HG03103 (cell line): ENCODE data around the gene CEBPB.

Experiments used
- ATAC-seq: cut with Tn5 transposase; IDR thresholded peaks from one replicate; pipeline ENCODE4 v1.9.1; 2021; ENCODE audit warnings: low read depth; ENCODE audit not compliant: unreplicated experiment

The CEBPB gene

DNA sequence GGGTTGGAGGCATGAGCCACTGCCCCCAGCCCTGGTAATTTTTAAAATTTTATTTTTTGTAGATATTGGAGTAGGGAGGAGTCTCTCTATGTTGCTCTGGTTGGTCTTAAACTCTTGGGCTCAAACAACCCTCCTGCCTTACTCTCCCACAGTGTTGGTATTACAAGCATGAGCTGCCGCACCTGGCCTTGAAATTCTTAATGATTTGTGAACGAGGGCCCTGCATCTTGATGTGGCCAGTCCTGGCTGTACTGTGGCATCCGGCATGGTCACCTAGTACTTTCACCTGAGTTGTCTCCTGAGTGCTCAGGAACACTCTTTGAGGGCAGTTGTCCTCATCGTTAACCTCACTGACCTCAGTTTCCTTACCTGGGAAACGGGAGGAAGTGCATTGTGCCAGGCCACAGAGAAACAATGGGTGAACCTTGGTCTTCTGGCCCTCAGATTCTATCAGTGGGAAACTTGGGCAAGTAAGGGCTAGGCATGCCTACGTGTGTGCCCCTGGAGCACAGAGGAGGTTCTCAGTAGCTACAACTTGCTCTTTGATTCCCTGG lies 19.5 kb downstream of the CEBPB start:
- ATAC-seq, result no peak

DNA sequence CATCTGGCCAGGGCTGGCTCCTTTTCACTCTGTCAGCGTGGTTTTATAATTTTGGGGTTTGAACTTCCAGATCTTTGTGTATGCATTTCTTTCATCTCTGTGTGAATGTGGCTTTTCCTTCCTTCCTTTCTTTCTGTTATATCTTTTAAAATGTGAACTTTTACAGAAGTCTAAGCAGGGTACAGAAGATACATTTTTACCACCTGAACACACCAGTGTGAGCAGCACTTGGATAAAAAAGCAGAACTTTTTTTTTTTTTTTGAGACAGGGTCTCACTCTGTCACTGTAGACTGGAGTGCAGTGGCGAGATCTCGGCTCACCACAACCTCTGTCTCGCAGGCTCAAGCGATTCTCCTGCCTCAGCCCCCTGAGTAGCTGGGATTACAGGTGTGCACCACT lies 20.5 kb downstream of the CEBPB start:
- ATAC-seq, result no peak

DNA sequence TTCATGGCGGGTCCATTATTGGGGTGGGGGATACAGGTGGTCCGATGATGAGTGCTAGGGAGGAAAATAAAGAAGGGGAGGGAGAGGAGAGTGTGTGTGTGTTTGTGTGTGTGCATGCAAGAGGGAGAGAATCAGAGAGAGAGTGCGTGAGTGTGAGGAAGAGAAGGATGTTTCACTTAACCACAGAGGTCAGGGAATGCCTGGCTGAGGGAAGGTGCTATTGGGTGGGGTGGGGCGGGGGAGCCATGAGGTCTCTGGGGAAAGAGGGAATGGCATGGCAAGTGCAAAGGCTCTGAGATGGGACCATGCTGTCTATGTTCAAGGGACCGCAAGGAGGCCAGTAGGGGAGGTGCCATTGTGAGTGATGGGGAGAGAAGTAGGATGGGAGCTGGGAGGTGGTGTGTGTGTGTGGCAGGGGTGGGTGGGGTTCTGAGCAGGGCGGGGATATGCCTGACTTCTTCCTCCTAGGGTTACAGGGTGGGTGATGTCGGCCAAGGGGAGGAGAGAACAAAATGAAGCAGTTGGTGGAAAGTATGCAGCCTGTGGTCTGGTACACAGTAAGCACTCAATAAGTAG lies 23.0 kb downstream of the CEBPB start:
- ATAC-seq, result no peak

DNA sequence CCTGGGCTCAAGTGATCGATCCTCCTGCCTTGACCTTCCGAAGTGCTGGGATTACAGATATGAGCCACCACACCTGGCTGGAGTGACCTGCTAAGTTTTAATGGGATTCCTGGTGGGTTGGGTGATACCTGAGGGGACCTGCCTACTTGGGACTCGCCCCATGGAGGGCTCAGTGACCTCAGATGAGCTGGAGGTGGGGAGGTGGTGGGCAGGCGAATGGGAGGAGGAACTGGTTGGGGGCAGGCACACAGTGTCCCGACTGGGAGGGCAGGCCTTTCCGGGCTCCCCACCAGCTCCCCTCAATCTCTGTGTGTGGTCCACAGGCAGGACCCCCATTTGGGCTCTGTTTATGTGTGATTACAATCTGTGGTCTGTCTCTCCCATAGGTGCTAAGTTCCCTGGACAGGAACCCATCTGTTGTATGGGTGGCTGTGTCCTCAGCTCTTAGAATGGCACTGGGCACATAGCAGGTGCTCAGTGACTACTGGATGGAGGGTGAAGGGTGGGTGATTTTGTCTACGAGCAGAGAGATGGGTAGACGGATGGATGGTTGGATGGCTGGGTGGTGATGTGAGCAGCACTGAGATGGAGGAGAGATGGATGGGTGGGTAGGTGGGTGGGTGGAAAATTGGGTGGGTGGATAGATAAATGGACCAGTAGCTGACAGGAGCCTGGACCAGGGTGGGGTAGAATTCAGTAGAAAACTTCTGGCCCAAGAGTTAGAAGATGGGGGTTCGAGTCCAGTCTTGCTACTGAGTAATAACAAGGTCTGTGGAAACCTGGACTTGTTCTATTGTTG lies 23.8 kb downstream of the CEBPB start:
- no peak for ATAC-seq

DNA sequence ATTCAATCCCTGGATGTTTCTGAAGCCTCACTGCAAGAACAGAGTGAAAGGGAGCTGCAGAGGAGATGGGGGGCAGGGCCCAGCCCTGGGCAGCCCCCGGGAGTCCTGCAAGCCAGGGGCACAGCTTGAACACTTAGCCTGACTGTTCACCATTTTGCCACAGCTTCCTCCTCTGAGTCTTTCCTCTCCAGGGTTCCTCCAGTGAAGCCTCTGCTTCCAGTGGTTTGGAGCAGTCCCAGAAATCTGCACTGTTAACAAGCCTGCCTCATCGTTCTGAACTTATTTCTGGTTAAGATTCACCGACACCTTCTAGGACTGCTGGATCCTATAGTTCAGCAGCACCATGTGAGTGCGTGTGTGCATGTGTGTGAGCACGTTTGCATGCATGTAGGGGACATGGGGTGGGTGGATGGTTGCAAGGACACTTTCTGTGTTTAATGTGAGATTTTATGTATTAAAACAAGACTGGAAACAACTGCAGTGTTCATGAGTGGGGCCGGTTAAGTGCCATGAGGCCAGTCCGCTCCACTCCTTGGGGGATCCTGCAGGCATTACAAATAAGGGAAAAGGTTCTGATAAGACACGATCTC lies 24.6 kb downstream of the CEBPB start:
- no peak for ATAC-seq

DNA sequence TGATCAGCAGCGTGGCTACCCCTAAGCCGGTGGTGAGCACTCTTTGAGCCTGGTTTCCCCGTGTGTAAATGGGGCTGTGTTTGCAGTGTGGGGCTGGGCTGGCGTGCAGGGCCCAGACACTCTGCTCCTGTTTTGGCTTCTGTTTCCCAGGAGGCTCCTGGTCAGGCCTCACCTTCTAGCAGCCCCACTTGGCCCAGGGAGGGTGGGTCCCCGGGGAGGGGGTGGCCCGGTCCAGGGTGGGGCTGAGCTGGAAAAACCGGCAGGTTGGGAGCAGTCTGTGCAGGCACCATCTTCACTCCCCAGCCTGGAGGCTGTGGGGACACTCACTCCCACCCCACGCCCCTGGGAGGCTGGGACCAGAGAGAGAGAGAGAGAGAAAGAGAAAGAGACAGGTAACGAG lies 25.3 kb downstream of the CEBPB start:
- ATAC-seq, result no peak

DNA sequence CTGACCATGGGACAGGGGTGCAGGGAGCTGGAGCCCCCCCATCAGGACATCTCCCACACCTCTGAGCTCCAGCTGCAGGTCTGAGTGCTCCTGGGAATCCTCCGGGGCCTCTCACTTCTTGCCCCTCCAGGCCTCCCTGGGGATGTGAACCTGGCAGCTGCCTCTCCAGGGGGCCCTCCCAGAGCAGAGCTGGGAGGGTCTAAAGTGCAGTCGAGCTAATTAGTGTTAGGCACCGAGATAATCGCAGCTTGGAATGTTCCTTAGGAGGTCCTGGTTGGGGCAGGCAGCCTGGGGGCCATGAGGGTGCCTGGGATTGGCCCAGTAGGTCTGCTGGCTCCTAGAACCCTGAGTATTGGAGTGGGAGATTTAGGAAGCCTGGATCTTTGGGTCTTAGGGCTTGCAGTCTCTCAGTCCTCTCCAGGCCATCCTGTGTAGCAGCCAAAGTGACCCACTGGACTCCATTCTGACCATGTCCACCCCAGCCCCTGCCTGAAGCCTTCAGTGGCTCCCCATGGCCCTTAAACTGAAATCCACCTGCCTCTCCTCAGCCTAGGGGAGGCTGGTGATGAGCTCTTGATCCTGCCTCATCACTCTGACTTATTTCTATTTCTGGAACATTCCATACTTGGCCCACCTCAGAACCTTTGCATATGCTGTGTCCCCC lies 26.0 kb downstream of the CEBPB start:
- ATAC-seq, result no peak

DNA sequence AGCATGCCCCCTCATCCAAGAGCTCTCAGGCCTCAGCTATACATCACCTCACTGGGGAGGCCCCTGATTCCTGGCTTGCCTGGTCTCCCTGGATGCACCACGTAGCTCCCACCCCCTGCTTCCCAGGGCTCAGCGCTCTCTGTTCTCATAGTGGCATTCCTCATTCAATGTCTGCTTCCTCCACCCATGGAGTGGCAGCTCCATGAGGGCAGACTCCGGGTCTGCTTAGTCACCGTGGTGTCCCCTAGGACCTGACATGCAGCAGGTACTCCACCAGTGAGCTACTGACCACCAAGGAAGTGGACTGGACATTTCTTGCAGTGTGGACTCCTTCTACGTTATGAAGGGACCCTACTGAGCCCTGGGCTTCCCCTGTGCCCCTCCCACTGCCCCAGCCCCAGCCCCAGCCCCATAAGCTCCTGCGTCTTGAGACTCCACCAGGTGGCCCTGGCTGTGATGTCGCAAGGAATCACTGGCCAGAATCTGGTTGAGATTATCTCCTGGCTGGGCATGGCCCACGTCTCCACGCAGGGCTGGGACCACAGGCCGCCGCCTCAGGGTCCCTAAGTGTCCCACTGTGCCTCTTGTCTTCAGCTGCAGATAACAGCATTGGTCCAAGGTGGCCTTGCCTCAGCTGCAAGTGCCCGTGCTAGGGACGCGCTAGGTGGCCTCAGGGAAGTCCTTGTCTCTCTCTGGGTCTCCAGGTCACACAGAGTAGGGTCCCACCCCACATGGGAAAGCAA lies 26.7 kb downstream of the CEBPB start:
- no peak for ATAC-seq

DNA sequence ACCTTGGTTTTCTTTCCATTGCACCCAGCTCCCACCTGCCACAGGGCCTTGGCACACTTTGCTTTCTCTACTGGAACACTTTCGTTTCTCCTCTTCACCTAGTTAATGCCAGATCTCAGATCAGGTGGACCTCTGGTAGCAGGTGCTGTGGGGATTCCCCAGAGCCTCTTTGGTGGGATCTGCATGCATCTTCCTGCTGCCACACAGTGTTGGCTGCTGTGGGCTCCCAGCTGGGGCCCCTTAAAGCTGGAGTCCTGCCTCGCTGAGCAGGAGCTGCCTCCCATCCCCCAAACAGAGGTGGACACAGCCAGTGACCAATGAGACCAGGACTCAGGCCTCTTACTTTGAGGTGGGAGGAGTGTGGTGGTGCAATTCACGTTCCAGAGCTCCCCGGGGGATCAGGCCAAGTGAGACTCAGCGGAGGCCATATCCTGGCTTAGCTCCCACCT lies 28.4 kb downstream of the CEBPB start:
- ATAC-seq, result no peak

DNA sequence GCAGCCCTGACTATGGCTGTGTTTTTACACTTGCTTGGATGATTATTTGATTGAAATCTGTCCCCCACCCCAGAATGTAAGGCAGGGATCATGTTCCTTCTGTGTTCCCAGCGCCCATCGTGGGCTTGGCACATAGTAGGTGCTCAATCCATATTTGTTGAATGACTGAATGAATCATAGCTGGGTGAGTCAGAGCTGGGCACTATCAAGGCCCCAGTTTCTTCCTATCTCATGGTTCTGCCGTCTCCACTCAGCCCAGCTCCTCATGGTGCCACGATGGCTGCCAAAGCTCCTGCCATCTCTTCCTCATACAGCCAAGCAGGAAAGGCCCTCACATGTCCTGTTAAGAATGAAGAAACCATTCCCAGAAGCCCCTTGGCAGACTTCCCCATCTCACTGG lies 29.0 kb downstream of the CEBPB start:
- ATAC-seq, result no peak

DNA sequence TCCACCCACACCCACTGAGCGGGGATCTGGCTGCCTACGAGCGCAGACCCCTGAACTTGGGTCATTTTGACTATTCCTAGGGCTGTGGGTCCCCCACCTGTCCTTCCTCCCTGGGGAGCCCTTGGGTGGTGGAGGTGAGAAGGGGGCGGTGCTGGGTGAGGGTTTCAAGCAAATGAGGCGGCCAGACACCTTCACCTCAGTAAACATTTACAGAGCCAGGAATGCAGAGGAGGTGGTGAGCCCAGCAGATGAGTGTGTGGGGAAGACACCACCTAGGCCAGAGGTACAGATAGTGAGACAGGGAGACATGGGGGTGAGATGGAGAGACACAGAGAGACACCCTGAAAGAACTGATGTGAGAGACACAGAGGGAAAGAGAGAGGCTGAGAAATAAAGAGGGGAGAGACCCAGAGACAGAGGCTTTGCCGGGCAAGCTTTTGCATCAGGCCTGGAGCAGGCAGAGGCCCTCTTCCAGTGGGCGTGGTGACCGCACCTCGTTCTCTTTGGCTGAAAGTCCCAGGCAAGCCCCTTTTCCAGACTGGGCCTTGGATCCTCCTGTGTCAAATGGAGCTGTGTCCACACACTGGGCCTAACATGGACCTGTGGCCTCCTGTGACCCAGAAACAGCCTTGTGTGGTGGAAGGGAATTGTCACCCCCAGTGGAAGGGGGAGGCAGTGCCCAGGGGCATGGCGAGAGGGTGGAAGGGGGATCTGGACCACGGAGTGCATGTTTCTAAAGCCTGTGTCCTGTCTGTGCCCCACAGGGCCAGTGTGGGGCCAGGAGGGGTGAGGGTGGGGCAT lies 29.7 kb downstream of the CEBPB start:
- ATAC-seq, result no peak

DNA sequence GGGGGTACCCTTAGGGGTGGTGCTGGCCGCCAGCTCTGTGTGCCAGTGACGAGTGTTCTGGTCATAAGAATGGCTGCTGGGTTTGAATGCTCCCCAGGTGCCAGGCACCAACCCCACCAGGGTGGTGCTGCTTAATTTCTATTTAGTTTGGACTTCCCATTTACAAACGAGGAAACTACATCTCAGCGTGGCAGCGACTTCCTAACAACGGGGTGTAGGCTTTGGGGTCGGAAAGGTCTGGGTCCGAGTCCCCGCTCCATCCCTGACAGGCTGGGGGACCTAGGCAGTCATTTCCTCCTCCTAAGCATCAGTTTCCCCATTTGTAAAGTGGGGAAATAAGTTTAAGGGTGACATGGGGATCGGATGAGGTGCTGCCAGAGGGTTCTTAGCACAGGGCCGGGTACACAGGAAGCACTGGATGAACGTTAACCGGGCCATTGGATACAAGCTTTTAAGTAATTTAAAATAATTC lies 30.3 kb downstream of the CEBPB start:
- no peak for ATAC-seq

DNA sequence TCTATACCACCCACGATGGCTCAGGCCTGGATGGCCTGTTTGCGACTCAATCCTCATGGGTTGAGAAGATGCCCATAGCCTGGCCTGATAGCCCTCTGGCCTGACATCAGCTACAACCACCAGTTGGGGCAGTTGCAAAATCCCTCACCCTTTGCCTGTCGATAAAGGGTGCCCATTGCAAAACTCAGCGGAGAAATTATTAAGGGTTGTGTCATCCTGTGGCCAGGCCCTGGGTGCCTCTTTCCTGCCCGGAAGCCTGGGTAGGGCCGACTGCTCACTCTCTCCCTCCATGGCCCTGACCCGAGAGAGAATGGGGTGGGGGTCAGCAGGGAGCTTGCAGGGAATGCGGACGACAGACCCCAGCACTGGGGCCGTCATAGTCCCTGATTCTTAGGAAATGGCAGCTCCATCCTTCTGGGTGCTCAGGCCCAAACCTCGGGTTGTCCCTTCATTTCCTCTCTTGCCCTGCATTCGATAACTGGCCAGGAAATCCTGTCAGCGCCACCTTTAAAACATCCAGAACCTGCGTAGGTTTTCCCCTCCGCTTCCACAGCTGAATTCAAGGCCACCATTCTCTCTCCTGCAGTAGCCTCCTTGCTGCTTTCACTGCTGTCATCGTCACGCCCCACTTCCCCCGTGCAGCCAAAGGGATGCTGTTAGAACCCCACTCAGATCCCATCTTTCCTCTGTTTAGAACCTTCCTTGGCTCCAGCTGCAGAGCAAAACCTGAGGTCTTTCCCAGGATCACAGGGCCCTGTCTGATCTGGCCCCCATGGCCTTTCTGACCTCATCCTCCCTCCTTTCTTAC lies 31.1 kb downstream of the CEBPB start:
- ATAC-seq, result no peak

DNA sequence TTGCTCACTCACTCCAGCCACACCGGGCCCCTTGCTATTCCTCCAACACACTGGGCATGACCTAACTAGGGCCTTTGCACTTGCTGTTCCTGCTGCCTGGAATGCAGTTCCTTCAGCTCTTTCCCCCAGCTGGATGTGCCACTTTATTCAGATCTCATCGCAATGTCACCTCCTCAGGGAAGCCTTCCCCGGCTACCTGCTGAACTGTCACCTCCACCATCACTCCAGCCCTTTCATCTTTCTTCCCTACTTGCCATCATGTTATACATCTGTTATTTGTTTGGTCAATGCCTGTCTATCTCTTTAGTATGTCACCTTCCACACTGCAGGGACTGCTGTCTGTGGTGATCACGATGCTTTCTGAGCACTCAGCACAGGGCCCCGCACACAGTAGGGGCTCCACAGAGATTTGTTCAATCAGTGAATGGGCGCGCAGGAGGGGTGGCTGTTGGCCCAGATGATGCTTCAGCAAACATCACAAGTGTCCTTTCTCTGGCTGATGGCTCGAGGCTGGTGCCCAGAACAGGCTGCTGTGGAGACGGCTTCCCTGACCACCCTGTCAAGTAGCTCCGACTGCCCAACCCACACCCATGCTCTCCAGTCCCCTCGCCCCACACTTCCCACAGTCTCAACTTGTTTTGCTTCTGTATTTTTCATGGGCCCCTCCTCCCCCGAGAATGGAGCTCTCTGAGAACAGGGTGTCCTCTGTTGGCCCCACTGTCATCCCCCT lies 31.8 kb downstream of the CEBPB start:
- ATAC-seq, result no peak

DNA sequence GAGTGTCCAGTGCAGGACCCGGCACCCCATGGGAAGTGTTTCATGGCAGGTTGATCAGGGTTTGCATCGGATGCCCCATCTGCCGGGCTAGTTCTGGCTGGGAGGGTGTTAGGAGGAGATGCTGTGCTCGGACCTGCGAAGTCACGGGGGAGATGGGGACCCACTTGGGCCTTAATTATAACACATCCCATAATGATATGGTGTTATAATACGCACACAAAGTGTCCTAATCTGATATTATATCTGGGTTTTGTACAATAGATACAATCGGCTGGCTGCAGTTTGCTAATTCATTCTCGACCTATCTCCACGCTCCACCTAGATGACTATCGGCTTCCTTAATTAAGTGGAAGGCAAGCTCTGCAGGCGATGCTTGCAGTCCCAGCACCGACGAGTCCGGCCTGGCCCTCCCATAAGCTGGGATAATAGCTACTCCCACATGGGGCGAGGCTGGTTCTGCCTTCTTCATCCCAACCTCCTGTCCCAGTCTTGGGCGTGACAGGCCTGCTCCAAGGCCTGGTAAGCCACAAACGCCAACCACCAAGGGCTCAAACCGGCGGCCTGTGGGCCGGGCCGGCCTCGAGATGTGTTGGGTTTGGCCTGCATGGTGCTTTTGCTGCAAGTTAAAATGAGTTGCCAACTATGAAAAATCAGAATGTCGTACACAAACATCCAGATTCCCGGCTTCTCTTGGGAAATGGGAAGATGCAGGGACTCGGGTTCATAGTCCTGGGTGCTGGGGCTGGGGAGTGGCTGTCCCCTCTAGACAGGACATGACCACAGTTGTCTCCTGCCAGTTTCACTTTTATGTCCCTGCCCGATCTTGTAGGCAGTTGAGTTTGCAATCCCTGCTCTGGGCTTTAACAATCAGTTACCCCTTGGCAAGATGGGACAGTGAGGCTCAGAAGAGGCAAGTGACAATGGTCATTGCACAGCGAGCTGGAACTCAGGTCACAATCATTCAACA lies 32.7 kb downstream of the CEBPB start:
- no peak for ATAC-seq

DNA sequence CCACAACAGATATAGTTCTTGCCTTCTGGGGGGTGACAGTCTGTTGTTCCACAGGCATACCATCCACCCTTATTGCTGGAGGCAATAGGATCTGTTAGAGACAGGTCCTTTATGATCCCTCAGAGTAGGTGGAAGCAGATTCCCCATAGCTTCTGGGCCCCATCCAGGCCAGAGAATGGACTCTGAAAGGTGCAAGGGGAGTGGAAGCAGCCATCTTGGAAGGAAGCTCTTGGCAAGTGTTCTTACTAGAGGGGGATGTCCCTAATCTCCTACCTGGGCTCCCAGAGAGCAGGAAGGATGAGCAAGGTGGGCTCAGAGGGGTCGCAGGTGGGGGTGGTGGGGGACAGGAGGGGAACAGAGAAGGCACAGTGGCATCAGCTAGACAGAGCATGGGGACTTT lies 33.4 kb downstream of the CEBPB start:
- ATAC-seq, result no peak
